Sciatic nerve (tissue), 2 donors: ENCODE results near the gene SEC11C. TPM values are rescaled to one million over a fixed set of nuclear protein-coding genes. Genes with fewer than 3 reads are reported as not detected.

ENCODE experiments used
- ATAC-seq: fragments of 200-7000 bp; cut with Tn5 transposase; one replicate; pipeline ENCODE4 v1.9.1; 2020; ENCODE audit warnings: mild to moderate bottlenecking, moderate library complexity
- DNase-seq: peaks from one replicate; pipeline ENCODE4 v3.0.0-alpha.2; 2020; ENCODE audit warnings: low spot score
- intact Hi-C: fragments of 100-400 bp; cut with DNase I; formaldehyde crosslinking; loops from one replicate; pipeline ENCODE4 v1.14.2; 2022
- total RNA-seq: library from RNA; stranded (reverse); fragmentation: NEBNext Ultra II Directional; extraction: Animal tissue kit (Norgen Biotek cat#: 25700); gene quantifications from one replicate; pipeline ENCODE4 v1.2.1, GENCODE V29; 2021
- donor health status: DM: no; HTN: no; CAD: no.
- donor health status: DM: no; HTN: no; CAD: no.

The SEC11C gene
- total RNA-seq, 1 donor from 2014 or later: 41.1 TPM

- DNase-seq: no peak
- no peak for ATAC-seq
- intact Hi-C loops: no loop called here
Observed at GRCh38 chr18:59198215-59198614, 58.5 kb downstream of the SEC11C start.

- no peak for ATAC-seq
- intact Hi-C loops: no loop called here
- no peak for DNase-seq
Observed at GRCh38 chr18:59200787-59201186, 61.1 kb downstream of the SEC11C start.

- intact Hi-C loops: no loop called here
- DNase-seq (no peak), ATAC-seq (no peak)
Observed at GRCh38 chr18:59202258-59202820, 62.7 kb downstream of the SEC11C start.

GRCh38 chr18:59207506-59207905 lies 67.8 kb downstream of the SEC11C start:
- intact Hi-C loops: no loop called here
- no peak for DNase-seq

More at GRCh38 chr18:59207506-59207905, 67.8 kb downstream of the SEC11C start:
- ATAC-seq: no peak

Other genes with a start within 250 kb of the SEC11C start
- not detected for gene GRP, start 80.3 kb downstream of the SEC11C start, total RNA-seq
- gene RAX, start 133.6 kb downstream of the SEC11C start, total RNA-seq: not detected
- not detected for gene CPLX4, start 178.8 kb downstream of the SEC11C start, total RNA-seq
- gene LMAN1, start 219.4 kb downstream of the SEC11C start, total RNA-seq: 64.1 TPM